Measurements from ENCODE around the gene C1QTNF9.
"Not testable (repeated sequence)": the region's sequence is repeated elsewhere in the genome, so short reads cannot be mapped to it uniquely, and the experiment has no call there.

The C1QTNF9 gene

GRCh38 chr13:24362435-24362952 is 53.1 kb downstream of the C1QTNF9 start:
- no peak for DNase-seq (ENCODE audit: low read depth in 3 of 3)

- no peak for DNase-seq (ENCODE audit: low read depth in 3 of 3)
Measured at GRCh38 chr13:24365191-24365590, 55.8 kb downstream of the C1QTNF9 start.

- DNase-seq (ENCODE audit: low read depth in 3 of 3), result not testable (repeated sequence)
Measured at GRCh38 chr13:24366315-24366714, 56.9 kb downstream of the C1QTNF9 start.

- not testable (repeated sequence) for DNase-seq (ENCODE audit: low read depth in 3 of 3)
Measured at GRCh38 chr13:24371273-24371672, 61.9 kb downstream of the C1QTNF9 start.
